Frontal cortex (tissue), 4 donors: ENCODE results near the gene ZMYM3. TPM values are rescaled to one million over a fixed set of nuclear protein-coding genes. Genes with fewer than 3 reads are reported as not detected.

Source experiments
- DNase-seq, 2 donors: peaks; one replicate each; pipeline ENCODE4 v3.0.0; 2012; ENCODE audit warnings: low spot score in 2 of 2
- FAIRE-seq: peaks from 2 replicates; lab custom pipeline; 2012; peaks lifted over from hg19 to GRCh38; lab: Jason Lieb, UNC
- total RNA-seq: library from RNA; depleted of rRNA; stranded (reverse); fragments of >200 nt; gene quantifications from one replicate; pipeline ENCODE4 v1.2.3, GENCODE V29; 2014
- donor health status: control.
- donor health status: control.
- donor health status: control.

ZMYM3 gene
- total RNA-seq, 1 donor from 2014 or later: 19.6 TPM

- DNase-seq (no peak), FAIRE-seq (no peak)
These were observed 37.5 kb downstream of the ZMYM3 start for GRCh38 chrX:71216485-71216884.

DNA sequence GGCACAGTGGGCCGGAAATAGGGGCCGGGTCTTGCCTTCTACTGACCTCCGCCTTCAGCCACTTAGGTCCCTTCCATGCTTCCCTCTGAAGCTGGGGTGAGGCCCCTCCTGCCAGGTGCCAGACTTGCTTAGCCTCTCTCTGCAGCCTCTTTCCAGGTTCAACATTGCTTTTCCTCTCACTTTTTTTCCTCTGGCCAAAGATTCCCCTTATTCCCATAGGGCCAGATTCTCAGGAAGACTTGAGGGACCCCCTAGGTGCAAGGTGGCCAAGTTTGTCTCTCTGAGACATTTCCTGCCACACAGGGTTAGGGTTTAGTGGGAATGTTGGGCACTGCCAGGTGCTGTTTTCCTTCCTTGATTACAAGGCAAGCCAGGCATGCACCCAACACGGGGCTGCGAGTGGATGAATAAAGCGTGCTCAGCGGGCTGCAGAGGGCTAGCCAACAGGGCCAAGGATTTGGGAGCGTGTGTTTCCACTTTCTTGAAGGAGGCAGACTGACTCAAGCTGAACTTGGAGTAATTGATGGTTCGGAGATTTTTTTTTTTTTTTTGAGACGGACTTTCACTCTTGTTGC is 38.5 kb downstream of the ZMYM3 start:
- no peak for FAIRE-seq
- DNase-seq: no peak

- FAIRE-seq (no peak), DNase-seq (no peak)
These were observed 39.2 kb downstream of the ZMYM3 start for GRCh38 chrX:71214604-71215337.

GRCh38 chrX:71214152-71214551 is 39.8 kb downstream of the ZMYM3 start:
- DNase-seq (no peak), FAIRE-seq (no peak)

DNA sequence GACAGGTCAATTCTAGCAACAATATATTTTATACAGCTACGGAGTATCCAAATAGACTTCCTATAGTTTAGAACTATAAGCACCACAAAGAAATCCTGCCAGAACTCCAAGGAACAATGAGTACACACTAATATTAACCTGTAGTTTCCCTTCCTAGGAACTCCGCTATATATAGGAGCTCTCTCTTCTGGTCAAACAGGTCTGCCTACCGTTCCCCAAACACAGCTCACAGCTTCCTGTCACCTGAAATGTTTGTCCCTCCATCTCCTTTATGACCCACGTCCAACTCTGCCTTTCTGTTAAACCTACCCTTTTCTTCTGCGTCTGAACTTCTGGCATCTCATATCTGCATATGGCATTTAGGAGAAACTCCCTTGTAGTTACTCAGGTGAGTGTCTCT is 41.4 kb downstream of the ZMYM3 start:
- DNase-seq (no peak), FAIRE-seq (no peak)

- no peak for DNase-seq
- no peak for FAIRE-seq
These were observed 43.1 kb downstream of the ZMYM3 start for GRCh38 chrX:71210816-71211215.

DNA sequence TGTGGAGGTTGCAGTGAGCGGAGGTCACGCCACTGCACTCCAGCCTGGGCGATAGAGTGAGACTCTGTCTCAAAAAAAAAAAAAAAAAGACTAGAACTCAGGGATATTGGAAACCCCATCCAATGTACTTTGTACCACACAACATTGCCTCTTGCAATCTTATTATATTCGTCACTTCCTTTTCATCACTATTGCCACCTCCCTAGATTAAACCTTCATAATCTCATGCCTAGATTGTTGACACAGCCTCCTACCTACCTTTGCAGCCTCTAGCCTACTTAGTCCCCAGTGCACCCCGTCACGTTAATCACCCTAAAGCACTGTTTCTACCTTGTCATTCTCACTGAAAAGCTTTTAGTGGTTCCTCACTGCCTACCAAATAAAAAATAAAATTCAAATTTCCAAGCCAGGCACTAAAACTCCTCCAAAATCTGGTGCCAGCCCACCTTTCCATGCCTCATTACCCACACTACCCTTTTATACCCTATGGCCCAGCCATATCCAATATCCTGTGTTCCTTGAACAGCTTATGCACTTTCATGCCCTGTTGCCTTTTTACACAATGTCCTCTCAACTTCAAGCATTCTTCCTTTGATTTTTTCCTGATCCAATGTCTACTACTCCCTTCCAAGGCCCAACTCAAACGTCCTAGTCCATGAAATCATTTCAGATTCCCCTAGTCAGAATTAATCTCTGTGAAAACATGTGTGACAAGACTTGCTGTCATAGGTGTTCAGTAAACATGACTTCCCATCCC is 54.5 kb downstream of the ZMYM3 start:
- FAIRE-seq (no peak), DNase-seq (no peak)

DNA sequence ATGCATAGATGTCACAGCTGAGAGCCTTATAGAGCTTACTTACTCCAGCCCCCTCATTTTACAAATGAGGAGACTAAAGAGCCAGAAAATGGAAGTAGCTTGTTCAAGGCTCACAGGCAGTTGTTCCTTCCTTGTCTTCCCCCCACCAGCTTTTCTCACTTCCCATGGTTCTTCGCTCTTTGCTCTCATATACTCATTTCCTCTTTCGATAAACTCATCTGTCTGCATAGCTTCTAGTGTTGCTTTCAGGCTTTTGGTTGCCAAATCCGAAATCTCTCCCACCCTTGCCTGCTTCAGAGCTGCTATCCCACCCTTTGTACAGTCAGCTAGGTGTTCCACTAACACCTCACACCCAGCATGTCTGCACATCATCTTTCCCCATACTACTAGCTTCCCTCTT is 55.9 kb downstream of the ZMYM3 start:
- DNase-seq (no peak), FAIRE-seq (no peak)

GRCh38 chrX:71195964-71196649 is 57.8 kb downstream of the ZMYM3 start:
- no peak for DNase-seq
- FAIRE-seq: no peak

DNA sequence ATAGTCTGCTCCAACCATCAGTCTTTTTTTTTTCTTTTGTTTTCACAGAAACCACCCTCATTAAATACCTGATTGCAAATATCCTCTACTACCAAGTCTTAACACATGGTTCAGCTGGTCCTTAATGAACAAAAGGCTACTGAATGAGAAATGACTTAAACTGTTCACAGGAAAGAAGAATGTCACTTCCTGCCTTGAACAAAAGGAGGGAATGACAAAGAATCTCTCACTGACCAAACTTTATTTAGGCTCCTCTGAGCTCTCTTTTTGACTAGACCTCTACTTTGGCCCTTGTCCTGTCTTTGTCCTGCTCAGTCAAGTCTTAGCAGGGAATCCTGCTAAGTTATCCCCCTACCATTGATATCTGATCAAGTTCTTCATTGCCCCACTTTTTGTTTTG is 62.7 kb downstream of the ZMYM3 start:
- no peak for DNase-seq
- no peak for FAIRE-seq

Other genes starting within 250 kb of the ZMYM3 start
- 62.8 TPM for gene SNX12, start 185.8 kb downstream of the ZMYM3 start, total RNA-seq
- gene FOXO4, start 158.3 kb downstream of the ZMYM3 start, total RNA-seq: 3.7 TPM
- gene CXorf65, start 147.4 kb downstream of the ZMYM3 start, total RNA-seq: not detected
- not detected for gene IL2RG, start 142.6 kb downstream of the ZMYM3 start, total RNA-seq
- 11.4 TPM for gene MED12, start 135.5 kb downstream of the ZMYM3 start, total RNA-seq
- gene NLGN3, start 109.3 kb downstream of the ZMYM3 start, total RNA-seq: 15.1 TPM
- not detected for gene GJB1, start 30.9 kb downstream of the ZMYM3 start, total RNA-seq
- gene NONO, start 29.5 kb upstream of the ZMYM3 start, total RNA-seq: 402 TPM
- 0.41 TPM for gene ITGB1BP2, start 47.6 kb upstream of the ZMYM3 start, total RNA-seq
- 46.9 TPM for gene TAF1, start 112.2 kb upstream of the ZMYM3 start, total RNA-seq